GM12891 (cell line): ENCODE measurements around the gene PNLDC1.

Experiments used
- POLR2A ChIP-seq: IDR thresholded peaks from 2 replicates; pipeline ENCODE4 v1.6.1; 2011; ENCODE audit warnings: low read depth, low read length, control low read depth
- POLR2AphosphoS5 ChIP-seq: IDR thresholded peaks from 2 replicates; pipeline ENCODE4 v1.6.1; 2011; ENCODE audit warnings: low read depth, low read length, control low read depth
- POU2F2 ChIP-seq: IDR thresholded peaks from 2 replicates; pipeline ENCODE4 v1.6.1; 2011; ENCODE audit warnings: low read depth, mild to moderate bottlenecking, control low read depth, low read length, moderate library complexity
- SPI1 ChIP-seq: IDR thresholded peaks from 2 replicates; pipeline ENCODE4 v1.6.1; 2011; ENCODE audit warnings: low read depth, low read length, control low read depth

GRCh38 chr6:159819098-159819497 is 19.0 kb downstream of the PNLDC1 start:
- no peak for TF ChIP-seq POLR2AphosphoS5
- TF ChIP-seq POLR2A: no peak
- TF ChIP-seq POU2F2: no peak
- no peak for TF ChIP-seq SPI1
